Osteocyte (in vitro differentiated cells): Measurements from ENCODE around the gene LGALS3BP. TPM values are rescaled to one million over a fixed set of nuclear protein-coding genes. Genes with fewer than 3 reads are reported as not detected.
A peak's percentile ranks its signal among the peaks of the same experiment; 100 is the strongest.

ENCODE experiments used
- DNase-seq: peaks from one replicate; pipeline ENCODE4 v3.0.0; 2021; ENCODE audit warnings: mixed read lengths; ENCODE audit not compliant: unreplicated experiment; ENCODE audit errors: extremely low spot score
- H3K27ac Mint-ChIP-seq: one replicate; pipeline ENCODE4 v1.8.0; 2021; ENCODE audit warnings: mild to moderate bottlenecking, mixed read lengths; ENCODE audit not compliant: unreplicated experiment
- H3K27me3 Mint-ChIP-seq: one replicate; pipeline ENCODE4 v1.8.0; 2021; ENCODE audit warnings: mixed read lengths; ENCODE audit not compliant: unreplicated experiment
- H3K36me3 Mint-ChIP-seq: one replicate; pipeline ENCODE4 v1.8.0; 2021; ENCODE audit warnings: mixed read lengths; ENCODE audit not compliant: unreplicated experiment
- H3K4me1 Mint-ChIP-seq: one replicate; pipeline ENCODE4 v1.8.0; 2021; ENCODE audit warnings: mixed read lengths; ENCODE audit not compliant: unreplicated experiment
- H3K4me3 Mint-ChIP-seq: one replicate; pipeline ENCODE4 v1.8.0; 2021; ENCODE audit warnings: mild to moderate bottlenecking, moderate library complexity, mixed read lengths; ENCODE audit not compliant: unreplicated experiment
- H3K9me3 Mint-ChIP-seq: one replicate; pipeline ENCODE4 v1.8.0; 2021; ENCODE audit warnings: mixed read lengths; ENCODE audit not compliant: unreplicated experiment
- CTCF ChIP-seq: fragments of 200-600 bp; sonication (generic); IDR thresholded peaks from 2 replicates; pipeline ENCODE4 v1.5.0; 2021; ENCODE audit warnings: antibody characterized with exemption, mild to moderate bottlenecking, moderate library complexity
- total RNA-seq: library from RNA; stranded (reverse); gene quantifications from 2 replicates; pipeline ENCODE4 v1.2.1, GENCODE V29; 2021

Gene LGALS3BP
- total RNA-seq, 1 donor from 2014 or later, result 439 TPM

DNA sequence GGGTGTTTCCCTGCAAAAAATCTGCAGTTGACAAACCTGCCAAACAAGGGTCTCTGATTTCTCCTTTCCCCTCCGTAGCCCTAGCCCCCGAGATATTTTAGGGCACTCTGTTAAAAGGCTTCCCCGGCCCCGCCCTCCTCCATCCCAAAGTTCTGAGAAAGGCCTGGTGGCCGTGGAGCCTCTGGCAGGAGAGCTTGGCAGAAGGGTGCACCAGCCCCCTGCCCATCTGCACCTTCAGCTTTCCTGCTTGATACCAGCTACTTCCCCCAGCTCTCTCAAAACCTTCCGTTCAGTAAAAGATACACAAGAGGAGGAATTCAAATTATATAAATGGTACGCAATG lies 30.6 kb upstream of the LGALS3BP start:
- peak overlapping the region; percentile 80 for H3K4me3 Mint-ChIP-seq
- DNase-seq, result no peak
- H3K4me1 Mint-ChIP-seq, result peaks cover 39% of the 10 kb centered on the region
- H3K9me3 Mint-ChIP-seq, result peaks cover 7% of the 10 kb centered on the region
- H3K27me3 Mint-ChIP-seq, result peaks cover 2% of the 10 kb centered on the region
- peaks cover 2% of the 10 kb centered on the region for H3K36me3 Mint-ChIP-seq
- TF ChIP-seq CTCF, result no peak
- no peak overlapping the region for H3K27ac Mint-ChIP-seq

DNA sequence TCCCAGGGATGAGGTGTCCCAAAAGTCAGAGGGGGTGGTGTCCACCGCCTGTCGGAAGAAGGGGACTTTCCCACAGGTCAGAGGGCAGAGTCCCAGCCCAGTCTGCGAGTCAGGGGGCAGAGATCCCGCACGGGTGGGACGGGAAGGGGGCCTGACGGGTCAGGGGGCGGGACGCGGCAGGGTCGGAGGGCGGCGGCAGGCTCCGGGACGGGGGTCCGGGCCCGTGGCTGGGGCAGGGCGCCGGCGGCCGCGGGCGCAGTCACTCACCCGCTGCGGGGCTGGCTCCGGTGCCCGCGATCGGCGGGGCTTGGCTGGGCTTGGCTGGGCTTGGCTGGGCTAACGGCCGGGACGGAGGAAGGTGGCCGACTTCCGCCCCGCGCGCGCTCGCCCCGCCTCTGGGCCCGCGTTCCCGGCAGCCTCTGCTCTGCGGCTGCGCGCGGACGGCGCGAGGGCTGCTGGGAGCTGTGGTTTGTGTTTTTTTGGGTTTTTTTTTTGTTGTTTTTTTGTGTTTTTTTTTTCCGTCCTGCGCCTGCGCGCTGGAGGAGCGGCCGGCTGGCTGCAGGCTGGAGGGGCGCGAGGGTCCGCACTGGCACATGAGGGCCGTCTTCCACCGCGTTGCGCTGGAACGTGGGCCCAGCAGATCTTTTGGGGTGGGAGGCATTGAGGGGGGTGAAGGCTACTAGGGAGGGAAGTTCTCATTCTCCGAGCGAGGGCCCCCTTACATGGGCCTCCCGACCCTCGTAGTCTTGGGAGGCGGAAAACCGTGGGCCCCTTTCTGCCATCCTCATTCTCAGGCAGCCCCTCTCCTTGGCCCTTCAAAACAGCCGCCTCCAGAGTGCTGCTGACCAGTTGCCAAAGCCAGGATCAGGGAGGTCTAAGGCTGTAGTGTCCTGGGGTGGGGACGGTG lies 29.9 kb upstream of the LGALS3BP start, which contains the start of gene CANT1:
TSS of gene CANT1 (minus strand) at position 368 of the 907 bp plus-strand sequence. CDS start 12,142 bp downstream, outside the sequence.
- H3K36me3 Mint-ChIP-seq, result peaks cover 2% of the 10 kb centered on the region
- H3K4me3 Mint-ChIP-seq, result peak within 1 kb of the TSS; percentile 86
- peaks cover 7% of the 10 kb centered on the region for H3K9me3 Mint-ChIP-seq
- peaks cover 2% of the 10 kb centered on the region for H3K27me3 Mint-ChIP-seq
- peaks cover 39% of the 10 kb centered on the region for H3K4me1 Mint-ChIP-seq
- peak within 1 kb of the TSS; percentile 89 for H3K27ac Mint-ChIP-seq
- DNase-seq, result peak; percentile 97
- no peak for TF ChIP-seq CTCF

- Mint-ChIP-seq H3K4me1 (peaks cover 39% of the 10 kb centered on the region), H3K9me3 (no peaks in the 10 kb centered on the region), H3K4me3 (peak overlapping the region; percentile 86), H3K36me3 (peaks cover 2% of the 10 kb centered on the region), H3K27me3 (no peaks in the 10 kb centered on the region), H3K27ac (peak overlapping the region; percentile 89)
- TF ChIP-seq CTCF, result no peak
- no peak for DNase-seq
Measured at GRCh38 chr17:79008666-79009387, 29.1 kb upstream of the LGALS3BP start.

- peak overlapping the region; percentile 86 for H3K4me3 Mint-ChIP-seq
- no peak for DNase-seq
- no peak for TF ChIP-seq CTCF
- peak overlapping the region; percentile 89 for H3K27ac Mint-ChIP-seq
- H3K4me1 Mint-ChIP-seq, result peaks cover 39% of the 10 kb centered on the region
- H3K36me3 Mint-ChIP-seq, result peaks cover 2% of the 10 kb centered on the region
- no peaks in the 10 kb centered on the region for H3K9me3 Mint-ChIP-seq
- no peaks in the 10 kb centered on the region for H3K27me3 Mint-ChIP-seq
Measured at GRCh38 chr17:79007504-79008381, 28.0 kb upstream of the LGALS3BP start.
